Measurements from ENCODE around the gene RTN1. TPM values are rescaled to one million over a fixed set of nuclear protein-coding genes. Genes with fewer than 3 reads are reported as not detected.

The RTN1 gene
- total RNA-seq, 1 donor from 2014 or later, result not detected

- no peak overlapping the region for H3K4me3 Mint-ChIP-seq
- intact Hi-C loops (cut with micrococcal nuclease), result no loop called here
- no peak for ATAC-seq (ENCODE audit: low read depth)
- no peaks in the 10 kb centered on the region for H3K9me3 Mint-ChIP-seq
- no peak for DNase-seq
- ChIA-PET CTCF (no interaction called here), POLR2A (no interaction called here)
- H3K36me3 Mint-ChIP-seq (ENCODE audit: low read depth), result no peaks in the 10 kb centered on the region
- TF ChIP-seq, protein P1, sequence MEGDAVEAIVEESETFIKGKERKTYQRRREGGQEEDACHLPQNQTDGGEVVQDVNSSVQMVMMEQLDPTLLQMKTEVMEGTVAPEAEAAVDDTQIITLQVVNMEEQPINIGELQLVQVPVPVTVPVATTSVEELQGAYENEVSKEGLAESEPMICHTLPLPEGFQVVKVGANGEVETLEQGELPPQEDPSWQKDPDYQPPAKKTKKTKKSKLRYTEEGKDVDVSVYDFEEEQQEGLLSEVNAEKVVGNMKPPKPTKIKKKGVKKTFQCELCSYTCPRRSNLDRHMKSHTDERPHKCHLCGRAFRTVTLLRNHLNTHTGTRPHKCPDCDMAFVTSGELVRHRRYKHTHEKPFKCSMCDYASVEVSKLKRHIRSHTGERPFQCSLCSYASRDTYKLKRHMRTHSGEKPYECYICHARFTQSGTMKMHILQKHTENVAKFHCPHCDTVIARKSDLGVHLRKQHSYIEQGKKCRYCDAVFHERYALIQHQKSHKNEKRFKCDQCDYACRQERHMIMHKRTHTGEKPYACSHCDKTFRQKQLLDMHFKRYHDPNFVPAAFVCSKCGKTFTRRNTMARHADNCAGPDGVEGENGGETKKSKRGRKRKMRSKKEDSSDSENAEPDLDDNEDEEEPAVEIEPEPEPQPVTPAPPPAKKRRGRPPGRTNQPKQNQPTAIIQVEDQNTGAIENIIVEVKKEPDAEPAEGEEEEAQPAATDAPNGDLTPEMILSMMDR (IDR thresholded peaks at IDR 0.05), result no peak
- peaks cover 17% of the 10 kb centered on the region for H3K27me3 Mint-ChIP-seq
- no peaks in the 10 kb centered on the region for H3K4me1 Mint-ChIP-seq
- H3K27ac Mint-ChIP-seq, result no peak overlapping the region
Measured at GRCh38 chr14:59564366-59564765, 306.2 kb downstream of the RTN1 start.

GRCh38 chr14:59547310-59547709 is 323.3 kb downstream of the RTN1 start:
- Mint-ChIP-seq H3K27me3 (peaks cover 7% of the 10 kb centered on the region), H3K4me3 (no peak overlapping the region), H3K27ac (no peak overlapping the region), H3K4me1 (no peaks in the 10 kb centered on the region), H3K9me3 (peaks cover 2% of the 10 kb centered on the region), H3K36me3 (ENCODE audit: low read depth) (no peaks in the 10 kb centered on the region)
- ChIA-PET CTCF (no interaction called here), POLR2A (no interaction called here)
- no peak for DNase-seq
- TF ChIP-seq, protein P1 (IDR thresholded peaks at IDR 0.05), result no peak
- no peak for ATAC-seq (ENCODE audit: low read depth)
- intact Hi-C loops (cut with micrococcal nuclease), result no loop called here

Other genes with a start within 250 kb of the RTN1 start
- gene LRRC9, start 49.4 kb upstream of the RTN1 start, total RNA-seq, result not detected in 2 replicates
- gene PCNX4, start 221.1 kb upstream of the RTN1 start, total RNA-seq, result 31.7 and 41.4 TPM in 2 replicates

All from activated B cell treated with CpG ODN at 0.5 μM for 24 hours (primary cell).